Skeletal muscle tissue (tissue), 4 donors: ENCODE results near the gene ANGPT4. TPM values are rescaled to one million over a fixed set of nuclear protein-coding genes. Genes with fewer than 3 reads are reported as not detected.

Source experiments
- H3K27ac ChIP-seq: one replicate; pipeline ENCODE4 v1.7.0; 2013; ENCODE audit warnings: mild to moderate bottlenecking, low read depth, low read length, inconsistent platforms
- H3K27me3 ChIP-seq, 3 donors: one replicate each; pipeline ENCODE4 v1.7.0; 2013; ENCODE audit warnings: low read length in 3 of 3; ENCODE audit not compliant: control insufficient read depth in 3 of 3, insufficient read depth in 3 of 3
- H3K36me3 ChIP-seq, 3 donors: one replicate each; pipeline ENCODE4 v1.7.0; 2013; ENCODE audit warnings: low read length in 3 of 3; ENCODE audit not compliant: control insufficient read depth in 3 of 3, insufficient read depth in 3 of 3
- H3K4me1 ChIP-seq, 3 donors: one replicate each; pipeline ENCODE4 v1.7.0; 2013; ENCODE audit warnings: low read length in 3 of 3, mild to moderate bottlenecking in 3 of 3; ENCODE audit not compliant: control insufficient read depth in 3 of 3, insufficient read depth in 3 of 3
- H3K4me3 ChIP-seq, 3 donors: one replicate each; pipeline ENCODE4 v1.7.0; 2013; ENCODE audit warnings: low read length in 3 of 3
- H3K9ac ChIP-seq, 3 donors: one replicate each; pipeline ENCODE4 v1.7.0; 2013; ENCODE audit warnings: low read length in 3 of 3, mild to moderate bottlenecking in 3 of 3, moderate library complexity in 2 of 3, low read depth in 1 of 3
- H3K9me3 ChIP-seq, 3 donors: one replicate each; pipeline ENCODE4 v1.7.0; 2013; ENCODE audit warnings: low read length in 3 of 3; ENCODE audit not compliant: control insufficient read depth in 3 of 3
- total RNA-seq: library from RNA; depleted of rRNA; stranded (reverse); fragments of >200 nt; gene quantifications from one replicate; pipeline ENCODE4 v1.2.3, GENCODE V29; 2014
- donor health status: Osteomylitis.

Gene ANGPT4
- total RNA-seq, 1 donor from 2014 or later: under 0.01 TPM

DNA sequence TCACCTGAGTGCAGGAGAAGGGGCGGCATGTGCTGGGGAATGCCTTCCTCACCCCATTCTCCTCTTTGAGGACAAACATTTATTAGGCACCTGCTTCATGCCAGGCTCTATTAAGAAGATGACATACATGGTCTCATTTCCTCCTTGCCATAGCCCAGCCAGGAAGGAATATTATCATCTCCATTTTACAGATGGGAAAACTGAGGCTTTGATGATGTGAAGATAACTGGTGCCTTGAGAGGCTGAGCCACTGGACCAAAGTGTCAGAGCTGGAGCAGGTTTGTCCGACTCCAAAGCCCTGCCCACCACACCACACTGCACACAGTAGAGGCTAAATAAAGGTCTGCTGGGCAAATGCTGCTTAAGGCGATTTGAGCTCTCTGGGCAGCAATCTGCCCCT is 45.4 kb downstream of the ANGPT4 start:
- no peaks in the 10 kb centered on the region for H3K4me1 ChIP-seq
- H3K4me3 ChIP-seq: no peak overlapping the region
- H3K9ac ChIP-seq: no peak overlapping the region
- no peaks in the 10 kb centered on the region for H3K9me3 ChIP-seq
- H3K27me3 ChIP-seq: peaks cover 0 to 42% (median 26%) of the 10 kb centered on the region in 3 donors
- no peak overlapping the region for H3K27ac ChIP-seq
- no peaks in the 10 kb centered on the region for H3K36me3 ChIP-seq

DNA sequence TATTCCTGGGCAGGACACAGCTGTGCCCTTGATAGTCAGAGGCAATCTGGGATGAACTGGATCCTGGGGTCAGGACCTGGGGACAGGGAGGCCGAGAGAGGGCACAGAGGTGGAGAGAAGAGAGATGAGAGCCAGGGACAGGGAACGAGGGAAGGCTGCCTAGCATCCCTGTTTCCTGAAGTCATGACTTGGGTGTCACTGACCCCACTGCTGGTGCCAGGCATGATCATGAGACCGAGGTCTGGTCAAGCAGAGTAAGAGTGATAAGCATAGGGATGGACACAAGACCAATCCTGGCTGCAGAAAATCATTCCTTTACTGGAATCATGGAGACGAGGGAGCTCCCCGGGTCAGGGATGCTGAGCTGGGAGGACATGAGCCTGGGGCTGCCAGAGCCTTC is 46.5 kb downstream of the ANGPT4 start:
- Histone ChIP-seq H3K36me3 (no peaks in the 10 kb centered on the region), H3K9ac (no peak overlapping the region), H3K27ac (no peak overlapping the region), H3K4me1 (no peaks in the 10 kb centered on the region), H3K4me3 (no peak overlapping the region), H3K9me3 (no peaks in the 10 kb centered on the region), H3K27me3 (peaks cover 0 to 37% (median 28%) of the 10 kb centered on the region in 3 donors)

DNA sequence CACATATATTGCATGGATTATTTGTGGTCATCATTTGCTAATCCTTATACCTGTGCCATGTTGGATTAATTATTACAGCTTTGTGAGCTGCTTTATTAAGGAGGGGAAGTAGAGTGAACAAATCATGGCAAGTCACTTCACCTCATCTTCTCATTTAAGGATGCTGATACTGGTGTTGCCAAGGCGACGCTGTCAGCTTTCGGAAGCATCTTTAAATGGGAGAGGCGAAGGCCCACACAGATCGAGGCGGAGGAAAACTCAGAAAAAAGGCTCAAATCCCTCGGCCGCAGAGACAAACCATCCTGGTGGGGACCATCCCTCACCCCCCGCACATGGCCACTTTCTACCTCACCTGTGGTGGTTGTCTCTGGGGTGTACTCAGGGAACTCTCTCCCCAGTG is 47.9 kb downstream of the ANGPT4 start:
- H3K27me3 ChIP-seq: peaks cover 0 to 32% (median 22%) of the 10 kb centered on the region in 3 donors
- H3K9ac ChIP-seq: no peak overlapping the region
- no peaks in the 10 kb centered on the region for H3K4me1 ChIP-seq
- no peaks in the 10 kb centered on the region for H3K9me3 ChIP-seq
- no peaks in the 10 kb centered on the region for H3K36me3 ChIP-seq
- H3K4me3 ChIP-seq: no peak overlapping the region
- no peak overlapping the region for H3K27ac ChIP-seq

DNA sequence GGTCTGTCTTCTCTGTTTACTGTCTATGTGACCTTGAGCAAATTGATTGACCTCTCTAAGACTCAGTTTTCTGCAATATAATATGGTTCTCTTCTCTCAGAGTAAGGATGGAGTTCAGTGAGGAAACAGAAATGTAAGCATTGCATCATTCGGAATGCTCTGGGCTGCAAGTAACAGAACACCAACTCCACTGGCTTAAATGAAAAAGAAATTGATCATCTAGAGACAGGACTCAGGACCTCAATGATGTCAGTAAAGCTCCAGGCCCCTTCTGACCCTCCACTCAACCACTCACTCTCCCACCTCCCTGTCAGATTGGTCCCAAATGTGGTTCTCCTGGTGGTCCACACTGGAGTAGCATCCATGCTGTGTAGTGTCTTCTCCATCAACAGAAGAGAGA is 50.7 kb downstream of the ANGPT4 start:
- Histone ChIP-seq H3K27me3 (peaks cover 0 to 18% (median 15%) of the 10 kb centered on the region in 3 donors), H3K9me3 (no peaks in the 10 kb centered on the region), H3K9ac (no peak overlapping the region), H3K4me1 (no peaks in the 10 kb centered on the region), H3K36me3 (no peaks in the 10 kb centered on the region), H3K4me3 (no peak overlapping the region), H3K27ac (no peak overlapping the region)

DNA sequence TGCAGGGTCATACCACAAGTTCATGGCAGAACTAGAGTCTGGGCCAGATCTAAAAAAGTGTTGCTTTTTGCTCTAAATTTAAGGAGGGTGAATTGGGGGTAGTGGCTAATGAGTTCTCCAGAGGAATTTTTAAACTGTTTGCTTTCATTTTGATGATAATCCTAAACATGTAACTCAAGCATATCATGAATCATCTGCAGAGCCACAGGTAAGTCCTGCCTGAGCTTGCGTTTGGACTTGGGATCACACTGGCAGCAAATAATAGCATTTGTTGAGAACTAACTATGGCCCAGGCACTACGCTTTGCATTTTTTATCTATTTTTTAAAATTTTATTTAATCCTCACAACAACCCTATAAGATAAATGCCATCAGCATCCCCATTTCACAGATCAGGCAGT is 55.2 kb downstream of the ANGPT4 start:
- H3K9me3 ChIP-seq: no peaks in the 10 kb centered on the region
- H3K4me1 ChIP-seq: peaks cover 0 to 6% (median 0%) of the 10 kb centered on the region in 3 donors
- H3K9ac ChIP-seq: no peak overlapping the region
- H3K36me3 ChIP-seq: no peaks in the 10 kb centered on the region
- no peak overlapping the region for H3K27ac ChIP-seq
- H3K4me3 ChIP-seq: no peak overlapping the region
- H3K27me3 ChIP-seq: peaks cover 0 to 3% (median 0%) of the 10 kb centered on the region in 3 donors

DNA sequence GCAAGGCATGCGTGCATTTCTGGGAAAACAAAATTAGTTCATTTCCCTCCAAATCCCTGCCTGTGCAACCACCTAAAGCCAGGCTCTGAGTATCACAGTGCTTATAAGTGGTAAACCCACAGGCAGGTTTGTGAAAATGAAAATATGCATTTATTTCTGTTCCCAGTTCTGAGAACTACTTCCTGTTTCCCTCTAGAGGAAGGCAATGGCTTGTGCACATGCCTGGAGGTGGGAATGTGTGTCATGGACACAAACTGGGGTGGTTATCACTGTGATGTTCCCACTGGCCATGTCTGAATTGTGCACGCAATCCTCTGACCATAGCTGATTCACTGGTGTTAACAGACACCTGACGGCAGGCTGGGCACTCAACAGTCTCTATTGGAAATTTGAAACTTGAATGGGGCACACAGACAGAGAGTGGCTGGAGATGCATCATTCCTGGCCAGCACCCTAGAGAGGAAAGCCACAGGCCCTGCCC is 56.3 kb downstream of the ANGPT4 start:
- H3K9ac ChIP-seq: no peak overlapping the region
- H3K36me3 ChIP-seq: no peaks in the 10 kb centered on the region
- H3K4me1 ChIP-seq: peaks cover 0 to 11% (median 0%) of the 10 kb centered on the region in 3 donors
- H3K4me3 ChIP-seq: no peak overlapping the region
- no peak overlapping the region for H3K27ac ChIP-seq
- no peaks in the 10 kb centered on the region for H3K9me3 ChIP-seq
- no peaks in the 10 kb centered on the region for H3K27me3 ChIP-seq

DNA sequence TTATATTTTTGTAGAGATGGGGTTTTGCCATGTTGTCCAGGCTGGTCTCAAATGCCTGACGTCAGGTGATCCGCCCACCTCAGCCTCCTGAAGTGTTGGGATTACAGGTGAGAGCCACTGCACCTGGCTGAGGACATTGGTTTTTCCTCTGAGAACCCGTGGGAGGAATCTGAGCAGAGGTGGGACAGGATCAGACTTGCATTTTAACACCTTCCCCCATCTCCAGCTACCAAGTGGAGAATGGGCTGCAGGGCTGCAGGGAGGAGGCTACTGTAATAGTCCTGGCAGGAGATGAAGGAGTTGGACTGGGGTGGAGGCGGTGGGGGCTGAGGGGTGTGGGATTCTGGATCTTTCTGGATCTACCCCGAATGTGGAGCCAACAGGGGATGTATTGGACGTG is 58.1 kb downstream of the ANGPT4 start:
- no peaks in the 10 kb centered on the region for H3K9me3 ChIP-seq
- no peak overlapping the region for H3K27ac ChIP-seq
- H3K4me1 ChIP-seq: peaks cover 2 to 19% (median 5%) of the 10 kb centered on the region in 3 donors
- H3K36me3 ChIP-seq: no peaks in the 10 kb centered on the region
- H3K27me3 ChIP-seq: no peaks in the 10 kb centered on the region
- H3K4me3 ChIP-seq: no peak overlapping the region
- H3K9ac ChIP-seq: no peak overlapping the region

DNA sequence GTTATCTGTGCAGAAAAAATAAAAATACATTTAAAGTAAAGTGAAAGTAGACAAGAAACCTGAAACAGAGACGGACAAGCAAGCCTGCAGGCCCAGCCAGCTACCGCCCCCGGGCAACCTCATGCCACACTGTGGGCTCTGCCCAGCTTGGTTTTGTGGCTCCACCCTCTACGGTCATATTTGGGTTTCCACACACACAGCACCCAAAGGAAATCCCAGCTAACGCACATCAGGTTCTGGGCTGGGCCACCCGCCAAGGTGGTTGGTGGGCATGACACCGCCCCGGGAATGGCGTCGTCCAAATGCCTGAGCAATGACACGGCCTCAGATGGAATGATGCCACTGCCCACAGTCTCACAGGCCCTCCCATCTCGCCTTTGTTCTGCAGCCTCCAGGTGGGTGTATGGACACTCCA is 59.8 kb downstream of the ANGPT4 start:
- no peak overlapping the region for H3K27ac ChIP-seq
- no peaks in the 10 kb centered on the region for H3K27me3 ChIP-seq
- no peak overlapping the region for H3K4me3 ChIP-seq
- no peak overlapping the region for H3K9ac ChIP-seq
- H3K36me3 ChIP-seq: no peaks in the 10 kb centered on the region
- no peaks in the 10 kb centered on the region for H3K9me3 ChIP-seq
- H3K4me1 ChIP-seq: peaks cover 2 to 19% (median 5%) of the 10 kb centered on the region in 3 donors

DNA sequence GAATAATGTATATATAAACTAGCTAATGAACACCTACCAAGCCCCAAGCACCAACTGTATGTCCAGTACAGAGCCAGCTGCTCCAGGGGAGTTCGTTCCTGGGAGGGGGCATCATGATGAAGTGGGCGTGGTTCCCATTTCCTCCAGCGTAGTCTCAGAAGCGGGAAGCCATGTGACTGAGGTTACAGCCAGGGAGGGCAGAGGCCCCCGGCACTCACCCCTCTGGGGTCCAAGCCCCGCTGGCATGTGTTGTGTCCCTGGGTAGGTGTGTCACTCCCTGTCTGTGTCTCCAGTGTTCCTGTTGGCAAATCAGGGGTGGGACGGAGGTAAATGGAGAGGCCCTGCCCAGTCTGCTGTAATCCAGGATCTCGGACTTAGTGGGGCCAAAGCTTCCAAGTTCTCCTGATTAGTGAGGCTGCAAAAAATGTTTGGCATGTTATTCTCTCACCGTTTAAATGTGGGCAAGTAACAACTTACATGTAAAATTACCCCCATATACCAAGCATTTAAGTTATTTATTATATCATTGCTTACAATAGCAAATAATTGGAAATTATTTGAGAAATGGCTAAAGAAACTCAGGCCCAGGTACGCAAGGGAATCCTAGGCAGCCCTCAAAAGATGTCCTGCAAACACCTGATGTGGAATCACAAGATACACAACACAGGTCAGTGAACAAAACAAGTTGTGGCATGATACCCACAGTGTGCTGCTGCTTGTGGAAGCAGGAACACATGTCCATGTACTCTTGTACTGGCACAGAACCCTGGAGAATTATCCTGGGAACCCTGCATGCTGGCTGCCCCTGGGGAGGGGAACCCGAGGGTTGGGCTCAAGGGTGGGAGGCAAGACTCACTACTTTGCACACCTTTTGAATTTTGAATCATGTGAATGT is 60.4 kb downstream of the ANGPT4 start:
- no peak overlapping the region for H3K9ac ChIP-seq
- H3K36me3 ChIP-seq: no peaks in the 10 kb centered on the region
- no peaks in the 10 kb centered on the region for H3K27me3 ChIP-seq
- no peak overlapping the region for H3K4me3 ChIP-seq
- no peak overlapping the region for H3K27ac ChIP-seq
- peaks cover 2 to 19% (median 5%) of the 10 kb centered on the region in 3 donors for H3K4me1 ChIP-seq
- no peaks in the 10 kb centered on the region for H3K9me3 ChIP-seq

DNA sequence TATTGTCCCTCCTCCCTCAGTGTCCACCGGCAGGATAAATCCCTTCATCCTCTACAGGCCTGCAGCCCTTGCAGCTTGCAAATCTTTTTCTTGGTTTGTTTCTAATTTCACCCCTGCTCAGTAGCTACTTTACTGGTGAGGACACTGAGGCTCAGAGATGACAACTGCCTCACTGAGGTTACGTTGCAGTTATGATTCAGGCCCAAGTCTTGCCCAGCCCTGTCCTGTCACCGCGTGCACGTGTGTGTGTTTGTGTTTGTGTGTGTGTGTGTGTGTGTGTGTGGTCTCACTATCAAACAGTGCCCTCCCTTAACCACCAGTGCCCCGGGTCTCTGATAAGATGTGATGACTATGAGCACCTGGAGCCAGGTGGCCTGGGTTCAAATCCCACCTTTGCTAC is 61.5 kb downstream of the ANGPT4 start:
- H3K36me3 ChIP-seq: no peaks in the 10 kb centered on the region
- no peak overlapping the region for H3K9ac ChIP-seq
- H3K9me3 ChIP-seq: no peaks in the 10 kb centered on the region
- H3K4me1 ChIP-seq: peaks cover 2 to 16% (median 5%) of the 10 kb centered on the region in 3 donors
- no peaks in the 10 kb centered on the region for H3K27me3 ChIP-seq
- H3K4me3 ChIP-seq: no peak overlapping the region
- no peak overlapping the region for H3K27ac ChIP-seq
